ENCODE measurements around the gene ENTPD8.
"Not testable (repeated sequence)": the region's sequence is repeated elsewhere in the genome, so short reads cannot be mapped to it uniquely, and the experiment has no call there.

The ENTPD8 gene

DNA sequence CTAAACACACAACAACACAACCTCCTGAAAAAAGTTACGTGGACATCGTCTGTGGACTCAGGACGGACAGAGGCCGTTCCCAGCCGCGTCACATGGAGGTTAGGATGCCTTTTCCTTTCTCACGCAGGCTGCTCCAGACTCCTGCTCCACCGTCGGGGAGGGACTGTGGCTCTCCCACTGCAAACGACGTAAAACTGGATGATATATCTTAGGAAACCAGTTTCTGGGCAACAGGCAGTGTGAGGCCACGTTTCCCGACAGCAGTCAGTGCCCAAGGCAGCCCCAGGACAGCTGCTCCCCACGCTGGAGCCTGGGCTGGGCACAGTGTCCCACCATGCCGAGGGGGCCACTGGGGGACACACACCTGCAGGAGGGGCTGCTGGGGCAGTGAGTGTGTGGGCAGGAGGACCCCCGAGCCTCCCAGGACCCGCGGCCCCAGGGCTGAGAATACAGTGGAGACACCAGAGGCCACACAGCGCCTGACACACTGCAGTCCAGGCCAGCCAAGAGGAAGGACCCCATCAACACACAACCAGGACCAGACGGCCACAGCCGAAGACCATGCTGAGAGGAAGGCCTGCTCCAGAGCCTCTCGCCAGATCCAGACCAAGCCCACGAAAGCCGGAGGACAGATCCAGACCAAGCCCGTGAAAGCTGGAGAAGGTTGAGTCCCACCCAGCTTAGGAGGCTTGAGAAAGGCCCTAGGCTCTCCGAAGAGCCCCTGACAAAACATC, 44.4 kb downstream of the ENTPD8 start:
- DNase-seq = no peak

DNA sequence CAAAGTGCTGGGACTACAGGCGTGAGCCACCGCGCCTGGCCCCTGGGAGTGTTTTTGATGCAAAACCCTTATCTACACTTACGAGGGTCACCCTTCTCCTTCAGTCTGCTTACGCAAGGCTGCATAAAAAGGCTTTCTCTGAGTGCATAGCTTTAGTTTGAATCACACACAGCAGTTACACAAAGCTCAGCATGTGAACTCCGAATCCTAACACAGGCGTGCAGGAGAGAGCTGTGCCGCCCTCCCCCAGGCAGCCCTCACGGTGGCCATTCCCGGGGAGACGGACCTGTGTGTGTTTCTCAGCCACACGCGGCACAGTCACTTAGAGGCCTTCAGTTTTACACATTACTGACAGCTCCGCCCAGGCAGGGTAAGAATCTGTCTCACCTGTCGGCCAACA, 44.9 kb downstream of the ENTPD8 start:
- no peak for DNase-seq

DNA sequence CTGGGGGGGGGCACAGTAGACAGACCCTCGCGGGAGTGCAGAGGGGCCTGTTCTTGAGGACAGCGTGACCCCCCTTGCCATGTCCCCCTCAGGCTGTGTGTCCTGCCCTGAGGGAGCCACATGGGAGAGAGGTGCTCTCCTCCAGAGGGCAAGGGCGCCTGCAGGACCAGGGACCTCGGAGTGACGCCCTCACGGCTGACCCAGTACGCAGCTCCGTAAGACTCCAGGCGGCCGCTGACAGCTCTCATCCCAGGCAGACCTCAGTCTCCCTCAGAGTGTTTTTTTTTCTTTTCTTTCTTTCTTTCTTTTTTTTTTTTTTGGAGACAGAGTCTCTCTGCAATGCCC, 45.5 kb downstream of the ENTPD8 start:
- DNase-seq = no peak

DNA sequence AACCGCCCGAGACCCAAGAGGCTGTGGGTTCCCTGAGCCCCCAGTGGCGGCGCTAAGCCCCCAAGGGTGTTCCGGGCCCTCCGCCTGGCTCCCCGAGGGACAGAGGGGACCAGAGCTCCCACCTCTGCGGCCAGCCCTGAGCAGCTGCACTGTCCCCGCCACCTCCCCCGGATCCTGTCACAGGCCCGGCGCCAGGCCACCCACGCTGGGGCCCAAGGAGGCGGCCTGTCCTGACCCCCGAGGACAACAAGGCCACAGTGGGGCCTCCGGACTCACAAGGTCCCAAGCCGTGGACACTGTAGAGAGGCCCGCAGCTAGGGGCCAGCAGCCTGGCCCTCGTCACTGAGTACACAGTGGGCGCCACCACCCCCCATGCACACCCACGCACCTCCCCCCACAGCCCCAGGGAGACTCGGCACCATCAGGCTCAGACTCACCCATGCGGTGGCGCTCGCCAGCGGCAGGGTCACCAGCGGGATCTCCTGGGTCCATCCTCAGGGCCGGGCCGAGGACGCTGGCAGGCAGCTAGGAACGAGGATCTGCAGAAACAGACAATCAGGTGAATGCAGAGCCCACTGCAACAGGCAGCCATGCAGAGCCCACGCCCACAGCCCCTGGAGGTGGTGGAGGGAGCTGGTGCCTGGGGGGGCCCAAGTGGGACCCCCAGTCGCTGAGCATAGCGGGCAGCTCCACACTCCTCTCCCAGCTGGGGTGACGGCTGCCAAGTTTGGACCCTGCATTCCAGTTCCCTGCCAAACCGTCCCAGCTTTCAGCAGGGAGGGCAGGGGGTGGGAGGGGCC, 46.1 kb downstream of the ENTPD8 start:
- no peak for DNase-seq

DNA sequence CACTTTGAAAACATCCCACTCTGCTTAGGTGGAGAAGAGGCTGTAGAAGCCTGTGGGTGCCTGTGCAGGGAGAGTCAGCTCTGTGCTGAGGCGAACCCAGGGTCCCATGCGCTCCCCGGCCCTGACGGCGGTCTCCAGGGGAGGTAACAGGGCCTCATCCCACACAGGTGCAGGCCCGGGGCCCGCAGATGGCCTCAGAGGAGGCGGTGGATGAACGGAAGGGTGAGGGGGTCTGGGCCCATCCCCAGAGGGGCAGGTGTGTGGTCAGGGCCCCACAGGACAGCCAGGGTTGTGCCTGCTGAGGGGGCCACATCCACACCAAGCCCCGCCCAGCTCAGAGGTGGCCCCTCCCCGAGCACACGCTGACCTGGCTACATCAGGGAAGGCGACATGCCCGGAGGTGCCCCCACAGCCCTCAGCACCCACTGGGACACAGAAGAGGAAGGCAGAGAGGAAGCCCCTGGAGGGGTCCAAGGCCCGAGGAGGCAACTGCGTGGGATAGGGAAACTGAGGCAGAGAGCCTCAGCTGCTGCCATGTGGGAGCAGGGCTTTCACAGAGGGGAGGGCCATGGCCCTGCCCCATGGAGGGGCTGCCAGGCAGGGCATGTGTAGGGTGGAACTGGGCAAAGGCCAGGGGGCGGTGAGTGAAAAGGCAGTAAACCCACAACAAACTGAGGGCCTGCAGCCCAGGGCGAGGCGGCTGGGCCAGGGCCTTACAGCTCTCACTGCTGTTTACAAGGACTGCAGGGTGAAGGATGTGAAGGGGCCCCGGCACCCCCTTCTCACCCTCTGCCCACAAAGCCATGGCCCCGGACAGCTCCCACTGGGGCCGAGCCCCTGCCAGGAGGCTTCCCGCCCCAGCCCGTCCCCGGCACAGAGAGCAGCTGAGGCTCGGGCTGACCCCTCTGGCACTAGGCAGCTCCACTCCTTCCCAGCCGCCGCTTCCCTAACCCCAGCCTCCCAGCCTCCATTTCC, 47.7 kb downstream of the ENTPD8 start:
- DNase-seq = no peak

DNA sequence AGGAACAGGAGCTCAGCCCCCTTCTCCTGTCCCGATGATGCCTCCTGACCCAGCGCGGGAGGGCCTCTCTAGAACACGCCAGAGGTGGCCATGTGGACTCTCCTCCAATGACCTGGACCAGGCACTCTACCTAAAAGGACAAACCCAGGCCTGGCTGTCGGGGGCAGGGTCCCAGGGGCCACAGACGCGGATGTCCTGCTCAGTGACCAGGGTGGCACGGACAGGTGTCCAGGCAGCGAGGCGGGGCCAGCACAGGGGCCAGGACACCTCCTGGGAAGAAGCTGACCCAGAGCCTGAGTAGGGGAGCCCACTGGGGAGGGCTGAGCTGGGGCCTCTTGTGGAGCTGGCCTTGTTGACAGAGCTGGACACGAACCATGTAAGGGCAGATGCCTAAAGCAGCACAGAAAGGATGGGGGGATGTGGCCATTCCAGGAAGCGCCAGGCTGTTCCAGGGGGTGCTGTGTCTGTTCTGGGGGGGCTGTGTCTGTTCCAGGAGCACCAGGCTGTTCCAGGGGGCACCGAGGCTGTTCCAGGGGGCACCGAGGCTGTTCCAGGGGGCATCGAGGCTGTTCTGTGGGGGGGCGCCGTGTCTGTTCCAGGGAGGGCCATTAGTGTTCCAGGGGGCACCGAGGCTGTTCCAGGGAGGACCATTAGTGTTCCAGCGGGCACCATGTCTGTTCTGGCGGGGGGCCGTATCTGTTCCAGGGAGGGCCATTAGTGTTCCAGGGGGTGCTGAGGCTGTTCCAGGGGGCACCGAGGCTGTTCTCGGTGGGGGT, 48.7 kb downstream of the ENTPD8 start:
- no peak for DNase-seq

DNA sequence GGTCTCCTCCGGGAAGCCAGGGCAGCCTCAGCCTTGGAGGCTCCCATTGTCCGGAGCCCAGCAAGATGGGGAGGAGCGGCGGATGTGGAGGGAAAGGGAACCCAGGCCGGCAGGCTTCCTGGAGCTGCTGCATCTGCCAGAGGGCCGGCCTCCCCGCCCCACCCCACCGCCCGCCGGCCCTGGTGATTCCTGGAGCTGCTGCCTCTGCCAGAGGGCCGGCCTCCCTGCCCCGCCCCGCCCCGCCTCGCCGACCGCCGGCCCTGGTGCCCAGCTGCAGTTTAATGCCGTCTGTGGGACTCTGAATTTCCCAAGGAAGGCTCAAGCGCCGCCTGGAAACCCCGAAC, 49.8 kb downstream of the ENTPD8 start:
- DNase-seq = no peak

DNA sequence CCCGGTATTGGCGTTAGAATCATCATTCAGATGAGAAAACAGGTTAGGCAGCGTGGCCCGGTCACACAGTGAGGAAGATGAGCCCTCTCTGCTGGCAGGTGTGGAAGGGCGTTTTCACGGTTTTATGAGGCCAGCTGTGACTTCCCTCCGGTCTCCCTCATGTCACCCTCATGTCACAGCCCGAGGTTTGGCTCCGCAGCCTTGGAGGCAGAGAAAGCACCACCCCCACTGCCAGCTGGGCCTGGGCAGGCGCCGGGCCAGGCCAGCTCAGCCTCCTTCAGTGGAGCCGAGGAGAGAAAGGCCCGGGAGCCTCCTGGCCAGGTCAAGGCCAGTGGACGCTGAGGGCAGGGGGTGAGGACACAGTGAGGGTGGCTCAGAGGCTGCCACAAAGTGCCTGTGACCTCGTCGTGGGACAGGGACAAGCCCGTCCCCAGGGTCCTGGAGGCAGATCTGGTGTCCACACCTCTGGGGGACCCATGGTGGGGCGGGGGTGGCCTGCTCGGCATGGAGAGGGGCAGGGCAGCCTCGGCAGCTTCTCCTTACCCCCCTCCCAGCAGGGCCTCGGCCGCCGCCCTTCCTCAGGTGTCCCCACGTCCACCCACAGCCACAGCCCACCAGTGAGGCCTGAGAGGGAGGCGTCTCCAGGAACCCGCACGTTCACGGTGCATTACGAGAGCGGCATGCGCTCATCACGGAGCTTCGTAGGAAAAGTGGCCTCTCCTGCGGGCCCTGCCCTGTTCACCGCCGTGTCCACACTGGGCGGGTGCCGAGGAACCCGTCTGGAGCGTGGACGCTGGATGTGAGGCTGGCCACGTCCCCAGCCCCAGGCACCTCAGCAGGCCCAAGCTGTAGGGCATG, 50.4 kb downstream of the ENTPD8 start:
- peak in 21 of 56 donors; percentile 6 to 53 (median 26) for DNase-seq

DNA sequence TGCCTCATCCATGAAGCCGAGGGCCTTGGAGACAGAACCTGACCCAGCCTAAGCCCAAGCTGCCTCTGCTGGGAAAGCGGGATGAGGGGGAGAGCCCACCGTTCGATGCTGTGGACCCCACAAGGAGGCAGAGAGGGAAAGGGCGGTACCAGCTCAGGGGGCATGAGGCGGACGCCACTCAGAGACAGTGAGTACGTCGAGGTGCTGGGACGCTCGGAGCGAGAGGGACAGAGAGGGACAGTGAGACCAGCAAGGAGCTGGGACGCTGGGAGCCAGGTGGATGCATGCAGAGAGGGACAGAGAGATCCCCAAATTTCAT, 51.8 kb downstream of the ENTPD8 start:
- DNase-seq = no peak

DNA sequence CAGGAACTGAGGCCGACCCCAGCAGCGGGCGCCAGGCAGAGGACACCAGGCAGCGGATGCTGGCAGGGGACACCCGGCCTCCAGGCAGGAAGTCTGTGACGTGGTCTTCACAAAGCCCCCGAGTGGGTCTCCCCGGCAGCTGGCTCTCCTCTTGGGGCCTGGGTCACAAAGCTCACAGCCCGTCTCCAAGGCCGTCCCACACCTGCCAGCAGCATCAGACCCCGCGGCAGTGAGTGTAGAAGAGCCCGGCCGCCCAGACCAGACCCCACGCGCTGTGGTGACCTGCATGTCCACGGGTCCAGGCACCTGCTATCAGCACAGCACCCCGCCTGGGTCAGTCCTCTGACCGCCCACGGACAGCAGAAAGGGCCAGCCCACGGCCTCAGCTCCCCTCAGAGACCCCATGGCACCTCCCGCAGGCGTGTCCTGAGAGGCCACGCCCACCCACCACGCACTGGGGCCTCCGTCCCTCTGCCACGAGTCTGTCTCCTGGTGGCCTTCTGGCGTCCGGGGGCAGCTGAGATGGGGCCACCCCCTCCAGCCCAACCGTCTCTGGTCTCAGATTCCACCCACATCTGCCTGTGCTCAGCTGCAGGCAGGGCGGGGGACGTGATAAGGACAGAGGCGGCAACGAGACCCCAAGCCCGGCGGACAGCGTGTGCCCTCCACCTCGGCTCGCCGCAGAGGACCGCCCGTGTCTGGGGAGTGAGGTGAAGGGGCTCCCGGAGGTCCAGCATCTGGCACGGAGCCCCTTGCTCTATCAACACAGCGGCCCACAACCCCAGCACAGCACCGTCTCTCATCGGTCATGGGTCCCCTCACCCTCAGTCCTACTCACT, 52.3 kb downstream of the ENTPD8 start:
- DNase-seq = no peak

DNA sequence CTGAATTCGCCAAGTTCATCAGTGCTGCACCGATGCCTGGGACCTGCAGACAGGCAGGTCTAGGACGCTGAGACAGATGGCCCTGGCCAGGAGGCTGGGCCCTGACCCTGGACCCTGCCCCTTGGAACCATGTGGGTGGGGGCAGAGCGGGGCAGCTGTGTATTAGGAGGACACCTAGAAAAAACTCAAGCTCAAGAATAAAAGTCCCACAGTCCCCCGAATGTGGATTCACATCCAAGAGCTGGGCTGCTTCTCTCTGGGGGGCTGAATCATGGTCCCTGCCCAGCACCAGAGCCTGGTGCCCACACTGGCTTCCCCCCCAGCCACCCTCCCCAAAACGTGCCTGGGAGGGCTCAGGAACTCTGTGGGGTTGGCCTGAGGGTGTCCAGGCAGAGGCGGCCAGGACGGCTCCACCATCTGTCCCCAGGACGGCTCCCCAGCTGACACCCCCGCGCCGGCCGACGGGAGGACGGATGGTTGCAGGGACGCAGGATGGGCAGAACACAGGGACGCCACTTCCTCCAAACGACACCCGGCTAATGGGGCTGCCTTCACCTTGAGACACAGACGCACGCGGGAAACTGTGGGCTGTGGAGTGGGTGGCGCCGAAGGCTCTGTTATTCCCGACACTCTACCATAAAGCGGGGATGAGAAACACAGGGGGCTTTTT, 53.1 kb downstream of the ENTPD8 start:
- DNase-seq = no peak

DNA sequence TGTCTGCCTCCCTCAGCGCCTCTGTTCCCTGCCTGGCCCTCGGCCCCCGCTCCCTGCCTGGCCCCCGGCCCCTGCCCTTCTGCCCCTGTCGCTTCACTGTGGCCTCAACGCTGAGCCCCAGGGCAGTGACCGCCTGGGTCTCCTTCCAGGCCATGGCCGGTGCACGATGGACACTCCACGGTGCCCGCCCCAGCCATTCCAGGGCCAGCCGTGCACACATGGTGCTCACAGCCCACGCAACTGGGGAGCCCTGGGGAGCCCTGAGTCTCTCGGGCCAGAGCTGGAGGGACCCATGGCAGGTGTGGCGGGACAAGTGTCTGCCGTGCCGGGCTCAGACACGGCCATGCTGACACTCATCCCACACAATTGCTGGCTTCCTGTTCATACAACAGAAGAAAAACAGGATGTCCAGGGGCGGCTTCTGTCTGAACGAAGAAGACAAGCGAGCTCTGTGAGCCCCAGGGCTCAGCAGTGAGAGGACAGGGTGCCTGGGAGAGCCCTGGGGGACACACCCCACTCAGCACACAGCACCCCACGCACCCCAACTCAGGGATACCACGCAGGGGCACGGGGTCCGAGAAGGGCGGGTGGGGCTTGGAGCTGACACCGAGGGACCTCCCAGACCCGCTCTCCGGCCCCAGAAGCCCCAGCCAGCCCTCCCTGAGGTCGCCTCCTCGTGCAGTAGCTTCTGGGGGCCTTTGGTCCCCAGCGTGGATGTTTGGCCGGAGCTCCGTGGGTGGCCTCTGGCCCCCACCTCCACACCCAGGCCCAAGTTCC, 53.9 kb downstream of the ENTPD8 start:
- no peak for DNase-seq

DNA sequence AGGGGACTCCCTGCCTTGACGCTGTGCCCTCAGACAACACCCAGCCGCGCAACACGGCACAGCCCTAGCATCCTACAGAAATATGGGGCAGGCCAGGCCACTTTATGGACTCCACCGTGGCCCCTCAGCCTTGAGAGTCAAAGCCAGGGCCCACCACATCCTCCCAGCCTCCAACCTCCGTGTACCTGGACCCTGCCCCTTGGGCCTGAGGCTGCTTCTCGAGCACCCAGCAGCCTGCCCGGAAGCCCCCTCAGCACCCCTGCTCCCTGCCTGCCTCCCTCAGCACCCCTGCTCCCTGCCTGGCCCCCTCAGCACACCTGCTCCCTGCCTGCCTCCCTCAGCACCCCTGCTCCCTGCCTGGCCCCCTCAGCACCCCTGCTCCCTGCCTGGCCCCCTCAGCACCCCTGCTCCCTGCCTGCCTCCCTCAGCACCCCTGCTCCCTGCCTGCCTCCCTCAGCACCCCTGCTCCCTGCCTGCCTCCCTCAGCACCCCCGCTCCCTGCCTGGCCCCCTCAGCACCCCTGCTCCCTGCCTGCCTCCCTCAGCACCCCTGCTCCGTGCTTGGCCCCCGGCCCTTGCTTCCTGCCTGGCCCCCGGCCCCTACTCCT, 54.5 kb downstream of the ENTPD8 start:
- DNase-seq = not testable (repeated sequence)

DNA sequence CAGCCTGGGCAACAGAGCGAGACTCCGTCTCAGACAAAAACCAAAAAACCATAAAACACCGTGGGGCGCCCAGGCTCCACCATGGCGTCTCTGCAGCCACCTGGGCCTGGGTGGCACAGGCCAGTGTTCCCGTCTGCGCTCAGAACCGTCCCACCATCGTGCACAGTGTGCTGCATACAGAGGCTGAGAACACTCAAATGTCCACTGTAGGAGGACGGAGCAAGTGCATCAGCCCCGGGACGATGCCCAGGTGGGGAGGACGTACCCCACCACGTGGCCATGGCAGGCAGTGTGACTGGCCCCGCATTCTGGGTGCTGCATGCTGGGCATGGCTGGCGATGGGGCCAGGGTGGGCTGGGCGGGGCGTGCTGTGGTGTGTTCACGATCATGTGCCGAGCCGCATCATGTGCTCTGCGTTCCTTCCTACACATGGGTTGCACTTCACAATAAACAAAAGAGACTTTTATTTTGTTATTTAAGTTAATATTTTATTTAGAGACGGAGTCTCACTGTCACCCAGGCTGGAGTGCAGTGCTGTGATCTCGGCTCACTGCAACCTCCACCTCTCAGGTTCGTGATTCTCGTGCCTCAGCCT, 56.0 kb downstream of the ENTPD8 start:
- DNase-seq = no peak
